ENCODE data around the gene DNAJC15. TPM values are rescaled to one million over a fixed set of nuclear protein-coding genes. Genes with fewer than 3 reads are reported as not detected.

DNAJC15 gene
- total and polyA plus RNA-seq, 2 of the 4 experiments (the other 2 are of a cell fraction) = 7.0 to 22.0 TPM

GRCh38 chr13:43057653-43058317, 34.4 kb downstream of the DNAJC15 start:
- POLR2A ChIA-PET (ENCODE audit: unreplicated experiment) = interaction anchor here (0.6 kb wide), 1 partner anchor 699 kb away, joined by 3 read pairs; no protein-coding TSS in a partner anchor
- Histone ChIP-seq H4K91ac (ENCODE audit: insufficient read depth, low read depth, low read length) (peak overlapping the region; percentile 36; the same call in 1 of the 2 replicates), H3K27ac (ENCODE audit: insufficient read depth, low read length) (no peak overlapping the region), H2BK20ac (ENCODE audit: low read depth, low read length) (peak overlapping the region; percentile 1; the same call in 1 of the 2 replicates), H2BK5ac (ENCODE audit: low read depth, low read length, poor library complexity, severe bottlenecking) (peak overlapping the region; percentile 55), H3K79me1 (ENCODE audit: low read depth in 1 of 2, low read length in 2 of 2) (peaks cover 35 to 64% of the 10 kb centered on the region in 2 experiments), H3K18ac (ENCODE audit: low read depth, low read length) (no peak overlapping the region; the same call in 1 of the 2 replicates), H4K5ac (ENCODE audit: low read depth, low read length) (peak overlapping the region; percentile 30; the same call in 1 of the 2 replicates), H2BK120ac (ENCODE audit: low read depth, low read length) (peak overlapping the region; percentile 52), H3K4me3 (ENCODE audit: insufficient read depth, low read depth, low read length) (no peak overlapping the region), H3K9me3 (ENCODE audit: control insufficient read depth, insufficient read depth, low read length) (no peaks in the 10 kb centered on the region), H3K56ac (ENCODE audit: extremely low read depth, insufficient read depth, low read length) (no peak overlapping the region), H3K23ac (ENCODE audit: low read depth, low read length) (no peak overlapping the region), H3K27me3 (ENCODE audit: control insufficient read depth, insufficient read depth, low read length) (no peaks in the 10 kb centered on the region), H2AFZ (replicated peaks; ENCODE audit: low read length, poor library complexity) (peak overlapping the region; percentile 45), H3K4ac (ENCODE audit: low read depth, low read length) (peak overlapping the region; percentile 72), H3K36me3 (ENCODE audit: control insufficient read depth, insufficient read depth, low read length) (no peaks in the 10 kb centered on the region), H4K20me1 (ENCODE audit: insufficient read depth, low read length) (peaks cover 3% of the 10 kb centered on the region; the same call in 1 of the 2 replicates), H4K8ac (ENCODE audit: low read depth in 2 of 2, low read length in 2 of 2) (peak overlapping the region; percentile 44 to 58; a peak in 1 of 4 replicates), H3K4me2 (ENCODE audit: low read depth, low read length) (peak overlapping the region; percentile 2; the same call in 1 of the 2 replicates), H2AK5ac (ENCODE audit: low read depth, low read length) (peak overlapping the region; percentile 71), H2BK15ac (ENCODE audit: low read depth, low read length) (0 out of 3 replicates have a peak overlapping the region, but pooled peaks have one; percentile 18), H3K9ac (ENCODE audit: low read depth, low read length) (no peak overlapping the region), H3K9me1 (ENCODE audit: insufficient read depth, low read length) (peaks cover 12% of the 10 kb centered on the region), H3K4me1 (ENCODE audit: control insufficient read depth, insufficient read depth, low read length) (peaks cover 12% of the 10 kb centered on the region), H3K14ac (replicated peaks; ENCODE audit: low read depth, low read length) (peak overlapping the region; percentile 86), H2AK9ac (replicated peaks; ENCODE audit: low read depth, low read length, poor library complexity) (peak overlapping the region; percentile 39)
- TF ChIP-seq ELK1 (IDR thresholded peaks at IDR 0.05; ENCODE audit: borderline replicate concordance, low read depth, low read length) = no peak
- TF ChIP-seq CEBPB (IDR thresholded peaks at IDR 0.05; ENCODE audit: low read depth, low read length) = no peak
- TF ChIP-seq MAFK (IDR thresholded peaks at IDR 0.05; ENCODE audit: low read depth, low read length) = no peak
- TF ChIP-seq SMC3 (IDR thresholded peaks at IDR 0.05; ENCODE audit: low read depth, low read length) = no peak
- in situ Hi-C loops (cut with MboI; ENCODE audit: low sequenced_read_pairs) (no loop called here), intact Hi-C loops (cut with micrococcal nuclease) (loop anchor here (10.0 kb wide), 1 partner anchor 393 kb away; no protein-coding TSS in a partner anchor), dilution Hi-C loops (cut with HindIII; ENCODE audit: low sequenced_read_pairs, unreplicated experiment) (no loop called here)
- ATAC-seq (ENCODE audit: low read depth) (no peak), DNase-seq (no peak)
- BruUV-seq (replicated peaks) = no TSS peak
- CTCF ChIA-PET = interaction anchor here (1.2 kb wide), 1 partner anchor 49 kb away, joined by 4 read pairs; no protein-coding TSS in a partner anchor
- WGBS, 2 experiments (ENCODE audit: extremely low coverage in 2 of 2, insufficient read length in 1 of 2) = no CpG with 5 or more reads among the region's 3 CpGs
